A549 treated with CpdA at 1 μM for 4 hours (cell line): ENCODE data around the gene PADI6. TPM values are rescaled to one million over a fixed set of nuclear protein-coding genes. Genes with fewer than 3 reads are reported as not detected.

Experiments used
- total RNA-seq: library from RNA; stranded (reverse); fragments of 200-300 nt; extraction: Qiagen RNA extraction; gene quantifications from 5 replicates; pipeline ENCODE4 v1.2.3, GENCODE V29; 2022; ENCODE audit warnings: low read depth

PADI6 gene
- not detected in 5 replicates for total RNA-seq

GRCh38 chr1:17371896-17372295, at the start of gene PADI6:
TSS of gene PADI6 (plus strand) at chr1:17372196. CDS start at chr1:17372246, 50 bp downstream.

DNA sequence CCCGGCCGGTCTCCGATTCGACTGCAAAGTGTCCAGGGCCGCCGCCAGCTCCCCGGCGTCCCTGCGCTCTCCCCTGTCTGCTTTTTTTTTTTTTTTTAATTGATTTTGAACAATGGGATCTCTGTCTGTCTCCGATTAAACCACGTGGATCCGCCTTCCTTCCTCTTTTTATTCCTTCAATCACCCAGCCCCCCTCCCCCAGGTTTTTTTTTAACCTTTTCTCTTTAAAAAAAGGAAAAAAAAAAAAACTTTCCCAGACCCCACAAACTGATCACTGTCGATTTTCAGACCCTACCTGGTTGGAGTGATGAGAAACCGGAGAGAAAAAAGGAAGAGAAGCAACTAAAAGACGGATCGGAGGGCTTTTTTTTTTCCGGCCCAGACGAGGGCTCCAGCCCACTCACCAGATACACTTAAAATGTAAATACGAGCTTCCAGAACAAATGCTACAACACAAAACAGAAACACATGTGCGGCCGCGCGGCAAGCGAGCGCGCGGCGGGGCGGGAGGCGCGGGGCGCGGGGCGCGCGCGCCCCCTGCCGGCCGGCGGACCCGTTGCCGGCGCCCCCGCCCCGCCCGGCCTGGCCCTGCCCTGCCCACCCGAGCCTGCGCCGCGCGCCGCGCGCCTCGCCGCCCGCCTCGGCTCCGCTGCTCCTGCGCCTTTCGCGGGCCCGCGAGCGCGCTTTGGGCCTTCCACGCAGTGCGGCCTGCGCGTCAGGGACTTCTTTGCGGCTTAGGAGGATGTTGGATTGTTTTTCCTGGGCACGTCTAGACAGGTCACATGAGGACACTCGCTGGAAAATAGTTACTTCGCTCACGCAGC, 67.5 kb downstream of the PADI6 start, which contains the start of gene RCC2:
RCC2 (minus strand) TSS at position 428 of the 824 bp plus-strand sequence. CDS start 1,163 bp downstream, outside the sequence.

Other genes with a start within 250 kb of the PADI6 start
- gene PADI1, start 167.1 kb upstream of the PADI6 start, total RNA-seq: 1.3 to 2.3 TPM (median 1.8 TPM) in 5 replicates
- gene PADI3, start 123.1 kb upstream of the PADI6 start, total RNA-seq: 1.3 to 1.9 TPM (median 1.5 TPM) in 5 replicates
- not detected in 5 replicates for gene PADI4, start 64.0 kb upstream of the PADI6 start, total RNA-seq
- 65.1 to 72.6 TPM (median 68.4 TPM) in 5 replicates for gene RCC2, start 67.5 kb downstream of the PADI6 start, total RNA-seq
- 4.9 to 7.8 TPM (median 6.7 TPM) in 5 replicates for gene ARHGEF10L, start 167.5 kb downstream of the PADI6 start, total RNA-seq